ENCODE results near the gene FRMPD1.

DNA sequence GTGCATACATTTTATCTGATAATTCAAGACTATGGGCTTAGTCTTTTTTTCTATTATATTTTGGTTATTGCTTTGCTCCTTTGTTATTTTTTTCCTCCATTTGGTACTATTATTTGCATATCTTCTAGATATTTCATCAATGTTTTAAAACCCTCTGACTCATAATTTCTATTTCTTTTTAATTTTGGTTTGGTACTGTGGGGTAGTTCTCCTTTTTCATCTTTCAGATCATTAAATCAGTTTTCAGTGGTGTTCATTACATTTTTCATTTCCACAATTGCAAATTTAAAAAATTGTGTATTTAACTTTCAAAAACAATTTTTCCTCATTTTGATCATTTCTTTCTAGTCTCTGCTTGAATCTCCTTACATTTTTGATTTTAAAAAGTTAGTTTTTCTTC, 7.5 kb upstream of the FRMPD1 start:
- TF ChIP-seq POLR2AphosphoS5 (IDR thresholded peaks at IDR 0.05; ENCODE audit: low read depth, low read length) (no peak), POLR2A (IDR thresholded peaks at IDR 0.05; ENCODE audit: low read depth, low read length) (no peak), SPI1 (IDR thresholded peaks at IDR 0.05; ENCODE audit: low read depth, low read length) (no peak), TAF1 (IDR thresholded peaks at IDR 0.05; ENCODE audit: low read depth, low read length) (no peak), POU2F2 (IDR thresholded peaks at IDR 0.05; ENCODE audit: low read depth, low read length) (no peak), PAX5 (IDR thresholded peaks at IDR 0.05; ENCODE audit: insufficient read depth, low read length, severe bottlenecking) (no peak)
